CD4-positive, alpha-beta T cell treated with Interleukin-10 for 1 hour (primary cell): ENCODE data around the gene B4GALNT2.
"Not testable (repeated sequence)": the region's sequence is repeated elsewhere in the genome, so short reads cannot be mapped to it uniquely, and the experiment has no call there.

Experiments used
- DNase-seq: peaks from one replicate; pipeline ENCODE4 v3.0.0-alpha.2; 2020

B4GALNT2 gene

GRCh38 chr17:49132699-49133364 lies at the start of gene B4GALNT2:
B4GALNT2 (plus strand) TSS chr17:49132769; CDS start chr17:49132793, 24 bp downstream.
- peak; percentile 1 for DNase-seq

- not testable (repeated sequence) for DNase-seq
Observed at GRCh38 chr17:49085046-49085445, 47.5 kb upstream of the B4GALNT2 start.

GRCh38 chr17:49085565-49086315 lies 46.8 kb upstream of the B4GALNT2 start:
- no peak for DNase-seq

- no peak for DNase-seq
Observed at GRCh38 chr17:49086316-49086605, 46.3 kb upstream of the B4GALNT2 start.

GRCh38 chr17:49086649-49087048 lies 45.9 kb upstream of the B4GALNT2 start:
- no peak for DNase-seq

- no peak for DNase-seq
Observed at GRCh38 chr17:49089094-49089493, 43.5 kb upstream of the B4GALNT2 start.

GRCh38 chr17:49090878-49091594 lies 41.5 kb upstream of the B4GALNT2 start:
- DNase-seq = no peak

GRCh38 chr17:49093131-49093530 lies 39.4 kb upstream of the B4GALNT2 start:
- DNase-seq = no peak

- DNase-seq = no peak
Observed at GRCh38 chr17:49100601-49101000, 32.0 kb upstream of the B4GALNT2 start.

GRCh38 chr17:49101054-49101534 lies 31.5 kb upstream of the B4GALNT2 start:
- DNase-seq = no peak

- DNase-seq = not testable (repeated sequence)
Observed at GRCh38 chr17:49103360-49103759, 29.2 kb upstream of the B4GALNT2 start.

- no peak for DNase-seq
Observed at GRCh38 chr17:49104511-49105074, 28.0 kb upstream of the B4GALNT2 start.

GRCh38 chr17:49106321-49107210 lies 26.0 kb upstream of the B4GALNT2 start:
- no peak for DNase-seq

GRCh38 chr17:49107211-49107557 lies 25.4 kb upstream of the B4GALNT2 start:
- DNase-seq = no peak

GRCh38 chr17:49108318-49108717 lies 24.3 kb upstream of the B4GALNT2 start:
- DNase-seq = no peak

- no peak for DNase-seq
Observed at GRCh38 chr17:49110509-49110908, 22.1 kb upstream of the B4GALNT2 start.

GRCh38 chr17:49111934-49112333 lies 20.6 kb upstream of the B4GALNT2 start:
- DNase-seq = no peak

- DNase-seq = no peak
Observed at GRCh38 chr17:49112936-49113335, 19.6 kb upstream of the B4GALNT2 start.

GRCh38 chr17:49114703-49115102 lies 17.9 kb upstream of the B4GALNT2 start:
- DNase-seq = no peak

- no peak for DNase-seq
Observed at GRCh38 chr17:49117587-49118230, 14.9 kb upstream of the B4GALNT2 start.

GRCh38 chr17:49120166-49120565 lies 12.4 kb upstream of the B4GALNT2 start:
- no peak for DNase-seq

GRCh38 chr17:49121696-49122292 lies 10.8 kb upstream of the B4GALNT2 start:
- no peak for DNase-seq
